ENCODE results near the gene MAP1S. TPM values are rescaled to one million over a fixed set of nuclear protein-coding genes. Genes with fewer than 3 reads are reported as not detected.

MAP1S gene
- total RNA-seq, 1 donor from 2014 or later = 80.5 TPM

DNA sequence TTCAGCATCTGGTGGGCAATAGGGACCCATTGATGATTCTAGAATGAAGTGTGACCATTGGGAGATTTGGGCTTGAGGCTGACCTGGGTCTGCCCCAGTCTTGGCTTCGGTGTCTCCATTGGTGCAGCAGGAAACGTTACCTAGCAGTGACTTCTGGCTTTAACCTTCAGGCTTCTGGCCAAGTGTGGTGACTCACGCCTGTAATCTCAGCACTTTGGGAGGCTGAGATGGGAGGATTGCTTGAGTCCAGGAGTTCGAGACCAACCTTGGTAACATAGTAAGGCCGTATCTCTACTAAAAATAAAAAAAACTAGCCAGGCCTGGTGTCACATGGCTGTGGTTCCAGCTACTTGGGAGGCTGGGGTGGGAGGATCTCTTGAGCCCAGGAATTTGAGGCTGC lies 39.2 kb downstream of the MAP1S start:
- Mint-ChIP-seq H3K4me3 (no peak overlapping the region), H3K9me3 (no peaks in the 10 kb centered on the region), H3K4me1 (peaks cover 68% of the 10 kb centered on the region), H3K27me3 (no peaks in the 10 kb centered on the region), H3K36me3 (ENCODE audit: low read depth) (peaks cover 68% of the 10 kb centered on the region), H3K27ac (peak overlapping the region; percentile 0)
- POLR2A ChIA-PET = no interaction called here
- intact Hi-C loops (cut with micrococcal nuclease) = loop anchor here (10.0 kb wide), 3 partner anchors 246 to 424 kb away; partner anchors contain the start of genes ANO8, ARRDC2, GTPBP3 and MAST3
- CTCF ChIA-PET = interaction anchor here (1.2 to 1.8 kb wide), 2 partner anchors 8 to 9 kb away, joined by 3 to 9 read pairs; no protein-coding TSS in a partner anchor
- TF ChIP-seq, protein P1, sequence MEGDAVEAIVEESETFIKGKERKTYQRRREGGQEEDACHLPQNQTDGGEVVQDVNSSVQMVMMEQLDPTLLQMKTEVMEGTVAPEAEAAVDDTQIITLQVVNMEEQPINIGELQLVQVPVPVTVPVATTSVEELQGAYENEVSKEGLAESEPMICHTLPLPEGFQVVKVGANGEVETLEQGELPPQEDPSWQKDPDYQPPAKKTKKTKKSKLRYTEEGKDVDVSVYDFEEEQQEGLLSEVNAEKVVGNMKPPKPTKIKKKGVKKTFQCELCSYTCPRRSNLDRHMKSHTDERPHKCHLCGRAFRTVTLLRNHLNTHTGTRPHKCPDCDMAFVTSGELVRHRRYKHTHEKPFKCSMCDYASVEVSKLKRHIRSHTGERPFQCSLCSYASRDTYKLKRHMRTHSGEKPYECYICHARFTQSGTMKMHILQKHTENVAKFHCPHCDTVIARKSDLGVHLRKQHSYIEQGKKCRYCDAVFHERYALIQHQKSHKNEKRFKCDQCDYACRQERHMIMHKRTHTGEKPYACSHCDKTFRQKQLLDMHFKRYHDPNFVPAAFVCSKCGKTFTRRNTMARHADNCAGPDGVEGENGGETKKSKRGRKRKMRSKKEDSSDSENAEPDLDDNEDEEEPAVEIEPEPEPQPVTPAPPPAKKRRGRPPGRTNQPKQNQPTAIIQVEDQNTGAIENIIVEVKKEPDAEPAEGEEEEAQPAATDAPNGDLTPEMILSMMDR (IDR thresholded peaks at IDR 0.05) = no peak
- ATAC-seq (ENCODE audit: low read depth) (no peak), DNase-seq (no peak)

DNA sequence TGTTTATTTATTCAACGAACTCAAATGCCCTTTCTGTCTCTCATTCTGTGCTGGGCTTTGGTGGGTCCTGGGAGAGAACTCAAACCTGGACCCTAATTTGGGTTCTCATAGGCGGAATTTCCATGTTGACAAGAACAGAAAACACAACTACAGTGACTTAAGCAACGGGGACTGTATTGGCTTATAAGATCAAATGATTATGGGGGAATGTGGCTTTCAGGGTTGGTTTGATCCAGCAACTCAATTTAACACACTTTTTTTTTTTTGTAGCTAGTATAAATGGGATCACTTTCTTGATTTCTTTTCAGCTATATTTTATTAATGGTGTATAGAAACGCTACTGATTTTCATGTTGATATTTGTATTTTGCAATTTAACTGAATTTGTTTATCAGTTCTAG lies 41.9 kb downstream of the MAP1S start:
- CTCF ChIA-PET = no interaction called here
- H3K36me3 Mint-ChIP-seq (ENCODE audit: low read depth) = peaks cover 73% of the 10 kb centered on the region

DNA sequence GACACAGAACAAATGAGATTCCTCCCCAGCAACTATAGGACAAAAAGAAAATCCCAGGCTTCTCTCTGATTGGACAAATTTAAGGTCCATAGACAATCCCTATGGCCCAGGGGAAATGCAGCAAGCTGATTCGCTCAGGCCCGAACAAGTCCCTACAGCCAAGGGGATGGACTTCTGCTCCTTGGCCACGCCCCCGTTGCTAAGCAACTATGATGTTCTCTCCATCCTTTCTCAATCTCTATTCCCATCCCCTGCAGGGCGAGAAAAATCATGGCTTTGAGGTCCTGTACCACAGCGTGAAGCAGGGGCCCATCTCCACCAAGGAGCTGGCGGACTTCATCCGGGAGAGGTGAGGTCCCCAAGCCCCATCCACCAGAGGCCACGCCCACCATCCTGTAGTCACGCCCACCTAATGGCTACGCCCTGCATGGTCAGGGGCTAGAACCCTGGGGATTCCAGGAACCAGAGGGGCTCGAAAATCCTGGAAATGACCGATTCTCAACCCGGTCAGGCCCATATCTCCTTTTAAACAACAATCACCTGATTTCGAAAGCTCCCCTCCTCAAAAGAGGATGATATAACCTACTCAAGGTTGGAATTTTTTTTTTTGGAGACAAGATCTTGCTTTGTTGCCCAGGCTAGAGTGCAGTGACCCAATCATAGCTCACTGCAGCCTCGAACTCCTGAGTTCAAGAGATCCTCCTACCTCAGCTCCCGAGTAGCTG lies 43.4 kb downstream of the MAP1S start:
- ChIA-PET CTCF (interaction anchor here (1.2 to 1.8 kb wide), 2 partner anchors 8 to 28 kb away, joined by 3 to 8 read pairs; no protein-coding TSS in a partner anchor), POLR2A (interaction anchor here (0.6 to 1.7 kb wide), 7 partner anchors 9 to 251 kb away, joined by 3 to 7 read pairs (median 5); partner anchors contain the start of genes FCHO1, JAK3 and PGLS)
- Mint-ChIP-seq H3K9me3 (no peaks in the 10 kb centered on the region), H3K27ac (peak overlapping the region; percentile 50), H3K27me3 (no peaks in the 10 kb centered on the region), H3K4me1 (peaks cover 50% of the 10 kb centered on the region), H3K4me3 (no peak overlapping the region), H3K36me3 (ENCODE audit: low read depth) (peaks cover 72% of the 10 kb centered on the region)
- ATAC-seq (ENCODE audit: low read depth) (no peak), DNase-seq (no peak)
- TF ChIP-seq, protein P1 (IDR thresholded peaks at IDR 0.05) = no peak
- intact Hi-C loops (cut with micrococcal nuclease) = no loop called here

More for the DNA sequence above, 41.9 kb downstream of the MAP1S start:
- H3K27ac Mint-ChIP-seq = peak overlapping the region; percentile 75
- DNase-seq = no peak
- POLR2A ChIA-PET = interaction anchor here (0.9 to 1.8 kb wide), 4 partner anchors 10 to 22 kb away, joined by 4 to 6 read pairs (median 4); partner anchors contain the start of gene FCHO1
- no peak for ATAC-seq (ENCODE audit: low read depth)
- peaks cover 56% of the 10 kb centered on the region for H3K4me1 Mint-ChIP-seq
- TF ChIP-seq, protein P1 (IDR thresholded peaks at IDR 0.05) = no peak
- no peak overlapping the region for H3K4me3 Mint-ChIP-seq
- intact Hi-C loops (cut with micrococcal nuclease) = no loop called here
- H3K27me3 Mint-ChIP-seq = no peaks in the 10 kb centered on the region
- no peaks in the 10 kb centered on the region for H3K9me3 Mint-ChIP-seq

DNA sequence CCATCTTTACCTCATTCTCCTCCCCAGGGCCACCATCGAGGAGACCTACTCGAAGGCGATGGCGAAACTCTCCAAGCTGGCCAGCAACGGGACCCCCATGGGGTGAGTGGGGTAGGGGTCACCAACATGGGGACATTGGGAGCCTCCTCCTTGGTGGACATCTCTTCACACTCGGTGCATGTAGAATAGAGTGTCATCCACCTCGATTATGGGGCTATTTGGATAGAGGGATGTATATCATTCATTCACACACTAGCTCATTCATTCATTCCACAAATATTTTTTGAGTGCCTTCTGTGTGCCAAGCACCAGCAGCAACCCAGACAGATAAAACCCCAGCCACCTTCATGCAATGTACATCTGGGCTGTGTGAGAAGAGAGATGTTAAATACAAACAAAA lies 45.1 kb downstream of the MAP1S start:
- Mint-ChIP-seq H3K27me3 (no peaks in the 10 kb centered on the region), H3K36me3 (ENCODE audit: low read depth) (peaks cover 71% of the 10 kb centered on the region), H3K27ac (no peak overlapping the region), H3K9me3 (no peaks in the 10 kb centered on the region), H3K4me3 (no peak overlapping the region), H3K4me1 (peaks cover 41% of the 10 kb centered on the region)
- TF ChIP-seq, protein P1 (IDR thresholded peaks at IDR 0.05) = no peak
- DNase-seq = no peak
- POLR2A ChIA-PET = interaction anchor here (0.6 to 1.2 kb wide), 3 partner anchors 8 to 327 kb away, joined by 3 to 7 read pairs (median 4); no protein-coding TSS in a partner anchor
- ATAC-seq (ENCODE audit: low read depth) = no peak
- CTCF ChIA-PET = interaction anchor here (1.8 to 5.5 kb wide), 2 partner anchors 10 to 60 kb away, joined by 8 to 81 read pairs; no protein-coding TSS in a partner anchor
- intact Hi-C loops (cut with micrococcal nuclease) = no loop called here

DNA sequence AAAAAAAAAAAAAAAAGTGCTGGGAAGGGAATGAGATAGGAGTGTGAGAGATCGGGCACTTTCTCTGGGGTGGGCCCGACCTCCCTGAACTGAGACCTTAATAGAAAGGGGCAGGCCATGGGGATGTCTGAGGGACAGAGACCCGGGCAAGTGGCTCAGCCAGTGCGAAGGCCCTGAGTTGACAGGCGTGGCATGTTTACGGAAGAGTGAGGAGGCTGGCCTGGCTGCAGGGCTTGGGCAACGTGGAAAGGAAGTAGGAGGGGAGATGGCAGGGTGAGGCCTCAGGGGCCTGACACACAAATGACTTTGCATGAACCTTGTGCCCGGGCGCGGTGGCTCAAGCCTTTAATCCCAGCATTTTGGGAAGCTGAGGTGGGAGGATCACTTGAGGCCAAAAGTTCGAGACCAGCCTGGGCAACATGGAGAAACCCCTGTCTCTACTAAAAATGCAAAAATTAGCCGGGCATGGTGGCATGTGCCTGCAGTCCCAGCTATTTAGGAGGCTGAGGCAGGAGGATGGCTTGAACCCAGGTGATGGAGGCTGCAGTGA lies 45.9 kb downstream of the MAP1S start:
- H3K4me3 Mint-ChIP-seq = peak overlapping the region; percentile 38
- ATAC-seq (ENCODE audit: low read depth) (peak; percentile 70), DNase-seq (no peak)
- H3K9me3 Mint-ChIP-seq = no peaks in the 10 kb centered on the region
- ChIA-PET POLR2A (interaction anchor here (0.7 to 2.4 kb wide), 4 partner anchors 9 to 292 kb away, joined by 3 to 16 read pairs (median 3); partner anchors contain the start of gene FCHO1), CTCF (interaction anchor here (1.6 to 5.5 kb wide), 3 partner anchors 10 to 61 kb away, joined by 5 to 81 read pairs (median 50); no protein-coding TSS in a partner anchor)
- intact Hi-C loops (cut with micrococcal nuclease) = no loop called here
- no peaks in the 10 kb centered on the region for H3K27me3 Mint-ChIP-seq
- peaks cover 74% of the 10 kb centered on the region for H3K36me3 Mint-ChIP-seq (ENCODE audit: low read depth)
- peaks cover 33% of the 10 kb centered on the region for H3K4me1 Mint-ChIP-seq
- peak overlapping the region; percentile 73 for H3K27ac Mint-ChIP-seq
- TF ChIP-seq, protein P1 (IDR thresholded peaks at IDR 0.05) = no peak

Data from activated B cell treated with CpG ODN at 0.5 μM for 24 hours (primary cell).